ENCODE results near the gene BICRA.

Gene BICRA

GRCh38 chr19:47670736-47671135, 61.8 kb downstream of the BICRA start (continued):
- no peak for TF ChIP-seq PATZ1 (CRISPR knock-in tag; IDR thresholded peaks at IDR 0.05; ENCODE audit: borderline replicate concordance)

GRCh38 chr19:47671499-47671898, 62.6 kb downstream of the BICRA start:
- TF ChIP-seq ZNF8 (CRISPR knock-in tag; IDR thresholded peaks at IDR 0.05) (no peak), TOX (CRISPR knock-in tag; IDR thresholded peaks at IDR 0.05; ENCODE audit: borderline replicate concordance) (no peak), ZC3H10 (CRISPR knock-in tag; IDR thresholded peaks at IDR 0.05) (no peak), ZNF70 (CRISPR knock-in tag; IDR thresholded peaks at IDR 0.05) (no peak), SNAI2 (CRISPR knock-in tag; IDR thresholded peaks at IDR 0.05) (no peak), ZFP30 (CRISPR knock-in tag; IDR thresholded peaks at IDR 0.05) (no peak), BACH2 (CRISPR knock-in tag; IDR thresholded peaks at IDR 0.05; ENCODE audit: borderline replicate concordance) (no peak), ZNF565 (CRISPR knock-in tag; conservative IDR thresholded peaks at IDR 0.05; ENCODE audit: low read depth) (no peak), GLIS3 (CRISPR knock-in tag; IDR thresholded peaks at IDR 0.05) (no peak), CSDC2 (CRISPR knock-in tag; IDR thresholded peaks at IDR 0.05) (no peak), PPARA (CRISPR knock-in tag; IDR thresholded peaks at IDR 0.05; ENCODE audit: borderline replicate concordance) (no peak), ISL1 (CRISPR knock-in tag; IDR thresholded peaks at IDR 0.05) (no peak)
- TF ChIP-seq, protein P1, sequence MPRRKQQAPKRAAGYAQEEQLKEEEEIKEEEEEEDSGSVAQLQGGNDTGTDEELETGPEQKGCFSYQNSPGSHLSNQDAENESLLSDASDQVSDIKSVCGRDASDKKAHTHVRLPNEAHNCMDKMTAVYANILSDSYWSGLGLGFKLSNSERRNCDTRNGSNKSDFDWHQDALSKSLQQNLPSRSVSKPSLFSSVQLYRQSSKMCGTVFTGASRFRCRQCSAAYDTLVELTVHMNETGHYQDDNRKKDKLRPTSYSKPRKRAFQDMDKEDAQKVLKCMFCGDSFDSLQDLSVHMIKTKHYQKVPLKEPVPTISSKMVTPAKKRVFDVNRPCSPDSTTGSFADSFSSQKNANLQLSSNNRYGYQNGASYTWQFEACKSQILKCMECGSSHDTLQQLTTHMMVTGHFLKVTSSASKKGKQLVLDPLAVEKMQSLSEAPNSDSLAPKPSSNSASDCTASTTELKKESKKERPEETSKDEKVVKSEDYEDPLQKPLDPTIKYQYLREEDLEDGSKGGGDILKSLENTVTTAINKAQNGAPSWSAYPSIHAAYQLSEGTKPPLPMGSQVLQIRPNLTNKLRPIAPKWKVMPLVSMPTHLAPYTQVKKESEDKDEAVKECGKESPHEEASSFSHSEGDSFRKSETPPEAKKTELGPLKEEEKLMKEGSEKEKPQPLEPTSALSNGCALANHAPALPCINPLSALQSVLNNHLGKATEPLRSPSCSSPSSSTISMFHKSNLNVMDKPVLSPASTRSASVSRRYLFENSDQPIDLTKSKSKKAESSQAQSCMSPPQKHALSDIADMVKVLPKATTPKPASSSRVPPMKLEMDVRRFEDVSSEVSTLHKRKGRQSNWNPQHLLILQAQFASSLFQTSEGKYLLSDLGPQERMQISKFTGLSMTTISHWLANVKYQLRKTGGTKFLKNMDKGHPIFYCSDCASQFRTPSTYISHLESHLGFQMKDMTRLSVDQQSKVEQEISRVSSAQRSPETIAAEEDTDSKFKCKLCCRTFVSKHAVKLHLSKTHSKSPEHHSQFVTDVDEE (CRISPR knock-in tag; IDR thresholded peaks at IDR 0.05): no peak
- no peak for ATAC-seq

DNA sequence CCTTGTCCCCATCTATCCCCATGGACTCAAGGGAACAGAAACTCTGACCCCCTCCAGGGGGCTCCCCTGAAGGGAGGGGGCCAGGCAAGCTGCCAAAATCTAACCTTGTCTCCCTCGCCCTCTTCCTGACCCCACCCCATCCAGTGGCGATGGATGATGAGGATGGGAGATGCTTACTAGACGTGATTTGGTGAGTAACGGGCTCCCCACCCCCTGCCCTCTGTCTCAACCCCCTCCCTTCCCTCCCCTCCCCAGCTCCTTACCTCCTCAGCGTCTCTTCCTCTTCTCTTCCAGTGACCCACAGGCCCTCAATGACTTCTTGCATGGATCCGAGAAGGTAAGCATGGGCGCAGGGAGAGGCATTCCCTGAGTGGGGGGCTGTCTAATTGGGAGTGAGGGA, 64.5 kb downstream of the BICRA start:
- no peak for TF ChIP-seq ARNTL (CRISPR knock-in tag; IDR thresholded peaks at IDR 0.05; ENCODE audit: borderline replicate concordance, low read depth)
- no peak for TF ChIP-seq ZNF565 (CRISPR knock-in tag; conservative IDR thresholded peaks at IDR 0.05; ENCODE audit: low read depth)
- TF ChIP-seq PPARA (CRISPR knock-in tag; IDR thresholded peaks at IDR 0.05; ENCODE audit: borderline replicate concordance): no peak
- TF ChIP-seq ESRRG (CRISPR knock-in tag; IDR thresholded peaks at IDR 0.05): no peak
- TF ChIP-seq PATZ1 (CRISPR knock-in tag; IDR thresholded peaks at IDR 0.05; ENCODE audit: borderline replicate concordance): no peak
- no peak for TF ChIP-seq CSRNP3 (CRISPR knock-in tag; IDR thresholded peaks at IDR 0.05)
- TF ChIP-seq, protein P1 (CRISPR knock-in tag; IDR thresholded peaks at IDR 0.05): no peak
- TF ChIP-seq ISL1 (CRISPR knock-in tag; IDR thresholded peaks at IDR 0.05): no peak
- TF ChIP-seq SNAI2 (CRISPR knock-in tag; IDR thresholded peaks at IDR 0.05): no peak
- TF ChIP-seq TCF4 (CRISPR knock-in tag; IDR thresholded peaks at IDR 0.05; ENCODE audit: borderline replicate concordance): no peak
- no peak for TF ChIP-seq ZC3H10 (CRISPR knock-in tag; IDR thresholded peaks at IDR 0.05)
- no peak for TF ChIP-seq BACH2 (CRISPR knock-in tag; IDR thresholded peaks at IDR 0.05; ENCODE audit: borderline replicate concordance)
- TF ChIP-seq CSDC2 (CRISPR knock-in tag; IDR thresholded peaks at IDR 0.05): no peak
- no peak for TF ChIP-seq ZNF70 (CRISPR knock-in tag; IDR thresholded peaks at IDR 0.05)
- TF ChIP-seq ZNF8 (CRISPR knock-in tag; IDR thresholded peaks at IDR 0.05): no peak
- no peak for TF ChIP-seq ZFP3 (CRISPR knock-in tag; IDR thresholded peaks at IDR 0.05)
- TF ChIP-seq POU6F1 (CRISPR knock-in tag; IDR thresholded peaks at IDR 0.05; ENCODE audit: borderline replicate concordance, low read depth): no peak
- TF ChIP-seq GLIS3 (CRISPR knock-in tag; IDR thresholded peaks at IDR 0.05): no peak
- no peak for TF ChIP-seq ZFP30 (CRISPR knock-in tag; IDR thresholded peaks at IDR 0.05)
- TF ChIP-seq, protein P2, sequence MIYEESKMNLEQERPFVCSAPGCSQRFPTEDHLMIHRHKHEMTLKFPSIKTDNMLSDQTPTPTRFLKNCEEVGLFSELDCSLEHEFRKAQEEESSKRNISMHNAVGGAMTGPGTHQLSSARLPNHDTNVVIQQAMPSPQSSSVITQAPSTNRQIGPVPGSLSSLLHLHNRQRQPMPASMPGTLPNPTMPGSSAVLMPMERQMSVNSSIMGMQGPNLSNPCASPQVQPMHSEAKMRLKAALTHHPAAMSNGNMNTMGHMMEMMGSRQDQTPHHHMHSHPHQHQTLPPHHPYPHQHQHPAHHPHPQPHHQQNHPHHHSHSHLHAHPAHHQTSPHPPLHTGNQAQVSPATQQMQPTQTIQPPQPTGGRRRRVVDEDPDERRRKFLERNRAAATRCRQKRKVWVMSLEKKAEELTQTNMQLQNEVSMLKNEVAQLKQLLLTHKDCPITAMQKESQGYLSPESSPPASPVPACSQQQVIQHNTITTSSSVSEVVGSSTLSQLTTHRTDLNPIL (CRISPR knock-in tag; IDR thresholded peaks at IDR 0.05; ENCODE audit: low read depth): no peak
- no peak for ATAC-seq

All from SK-N-SH treated with all-trans-retinoic acid at 6 μM for 48 hours (cell line).